ENCODE measurements around the gene PADI1. TPM values are rescaled to one million over a fixed set of nuclear protein-coding genes. Genes with fewer than 3 reads are reported as not detected.

PADI1 gene
- total RNA-seq, 1 experiment from 2014 or later: 0.24 TPM

DNA sequence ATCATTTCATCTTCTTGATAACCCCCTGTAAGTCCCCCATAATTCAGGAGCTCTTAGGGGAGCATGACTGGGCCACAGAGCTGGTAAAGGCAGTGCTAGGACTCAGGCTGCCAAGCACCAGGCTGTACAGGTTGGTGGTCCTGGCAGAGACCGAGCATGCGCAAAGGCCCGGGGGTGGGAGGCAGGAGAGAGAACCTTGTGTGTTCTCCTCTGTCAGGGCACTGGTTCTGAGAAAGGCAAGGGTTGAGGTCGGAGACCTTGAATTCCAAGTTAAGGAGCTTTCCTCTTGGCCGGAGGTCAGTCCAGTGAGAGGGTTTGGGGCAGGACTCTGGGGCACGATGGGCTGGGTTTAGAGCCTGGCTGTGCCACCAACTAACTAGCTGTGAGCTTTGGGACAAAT is 67.1 kb downstream of the PADI1 start:
- TF ChIP-seq, protein P1, sequence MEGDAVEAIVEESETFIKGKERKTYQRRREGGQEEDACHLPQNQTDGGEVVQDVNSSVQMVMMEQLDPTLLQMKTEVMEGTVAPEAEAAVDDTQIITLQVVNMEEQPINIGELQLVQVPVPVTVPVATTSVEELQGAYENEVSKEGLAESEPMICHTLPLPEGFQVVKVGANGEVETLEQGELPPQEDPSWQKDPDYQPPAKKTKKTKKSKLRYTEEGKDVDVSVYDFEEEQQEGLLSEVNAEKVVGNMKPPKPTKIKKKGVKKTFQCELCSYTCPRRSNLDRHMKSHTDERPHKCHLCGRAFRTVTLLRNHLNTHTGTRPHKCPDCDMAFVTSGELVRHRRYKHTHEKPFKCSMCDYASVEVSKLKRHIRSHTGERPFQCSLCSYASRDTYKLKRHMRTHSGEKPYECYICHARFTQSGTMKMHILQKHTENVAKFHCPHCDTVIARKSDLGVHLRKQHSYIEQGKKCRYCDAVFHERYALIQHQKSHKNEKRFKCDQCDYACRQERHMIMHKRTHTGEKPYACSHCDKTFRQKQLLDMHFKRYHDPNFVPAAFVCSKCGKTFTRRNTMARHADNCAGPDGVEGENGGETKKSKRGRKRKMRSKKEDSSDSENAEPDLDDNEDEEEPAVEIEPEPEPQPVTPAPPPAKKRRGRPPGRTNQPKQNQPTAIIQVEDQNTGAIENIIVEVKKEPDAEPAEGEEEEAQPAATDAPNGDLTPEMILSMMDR (conservative IDR thresholded peaks at IDR 0.05): no peak
- no peak overlapping the region for H2BK5ac ChIP-seq (ENCODE audit: insufficient read length, low read length)
- H2BK12ac ChIP-seq (ENCODE audit: insufficient read length, low read depth, low read length): no peak overlapping the region
- no peak overlapping the region for H3K18ac ChIP-seq (ENCODE audit: insufficient read length, low read depth, low read length)
- H3K27me3 ChIP-seq (ENCODE audit: insufficient read depth, low read length): no peaks in the 10 kb centered on the region
- no peak overlapping the region for H3K4ac ChIP-seq (ENCODE audit: low read depth, low read length)
- H3K27me3 Mint-ChIP-seq (ENCODE audit: low read depth): no peaks in the 10 kb centered on the region; the same call in 1 of the 2 replicates
- WGBS (ENCODE audit: extremely low coverage, insufficient read length, low lambda C conversion rate): no CpG with 5 or more reads among the region's 6 CpGs
- no peaks in the 10 kb centered on the region for H3K79me1 ChIP-seq (ENCODE audit: insufficient read depth, low read depth, low read length, poor library complexity, severe bottlenecking)
- no peak overlapping the region for H3K27ac ChIP-seq (ENCODE audit: insufficient read length, low read depth, low read length)
- no peak overlapping the region for H2BK120ac ChIP-seq (ENCODE audit: low read depth, low read length, poor library complexity, severe bottlenecking)
- H3T11ph ChIP-seq (ENCODE audit: low read length): no peak overlapping the region
- no peak overlapping the region for H3K14ac ChIP-seq (ENCODE audit: insufficient read depth, low read length)
- H3K9me3 ChIP-seq (ENCODE audit: control insufficient read depth, low read depth, low read length): no peaks in the 10 kb centered on the region
- H3K4me1 Mint-ChIP-seq: no peaks in the 10 kb centered on the region
- no peak overlapping the region for H2BK20ac ChIP-seq (ENCODE audit: low read depth, low read length, poor library complexity, severe bottlenecking)
- no peak overlapping the region for H3K4me3 Mint-ChIP-seq
- no peak overlapping the region for H4K91ac ChIP-seq (ENCODE audit: insufficient read length, low read depth, low read length)
- no peaks in the 10 kb centered on the region for H4K20me1 ChIP-seq (ENCODE audit: control insufficient read depth, insufficient read depth, insufficient read length)
- no peaks in the 10 kb centered on the region for H3K4me1 ChIP-seq (ENCODE audit: insufficient read depth, low read length)
- no peak overlapping the region for H3K9ac ChIP-seq (ENCODE audit: extremely low read depth, insufficient read length, low read length)
- H3K36me3 Mint-ChIP-seq (ENCODE audit: insufficient read depth in 1 of 3, low read depth in 3 of 3): no peaks in the 10 kb centered on the region
- H3K23ac ChIP-seq (ENCODE audit: insufficient read length, low read depth, low read length): no peak overlapping the region
- no peak overlapping the region for H2AK5ac ChIP-seq (ENCODE audit: insufficient read length, low read length)
- no peak overlapping the region for H4K8ac ChIP-seq (replicated peaks; ENCODE audit: insufficient read length, low read depth, low read length)
- no peak overlapping the region for H3K27ac Mint-ChIP-seq
- H3K56ac ChIP-seq (ENCODE audit: insufficient read length, low read depth, low read length): no peak overlapping the region
- no peaks in the 10 kb centered on the region for H3K9me3 Mint-ChIP-seq
- no peak overlapping the region for H4K5ac ChIP-seq (ENCODE audit: insufficient read length, low read depth, low read length)
- no peak overlapping the region for H2AFZ ChIP-seq (ENCODE audit: low read length)
- H3K23me2 ChIP-seq (ENCODE audit: insufficient read length, low read depth, low read length, poor library complexity, severe bottlenecking): no peaks in the 10 kb centered on the region
- H2BK15ac ChIP-seq (ENCODE audit: low read depth, low read length): no peak overlapping the region
- no peak overlapping the region for H3K4me2 ChIP-seq (ENCODE audit: insufficient read depth, insufficient read length, low read length)
- H3K79me2 ChIP-seq (ENCODE audit: insufficient read depth, low read length): no peaks in the 10 kb centered on the region
- DNase-seq: no peak

All from H9 (cell line).